Dedifferentiated amniotic fluid mesenchymal stem cell (primary cell): ENCODE measurements around the gene TPRX2.
"Not testable (repeated sequence)": the region's sequence is repeated elsewhere in the genome, so short reads cannot be mapped to it uniquely, and the experiment has no call there.

ENCODE experiments used
- DNase-seq: peaks from one replicate; pipeline ENCODE4 v3.0.0-alpha.2; 2016; ENCODE audit errors: extremely low spot score

The TPRX2 gene

GRCh38 chr19:47860602-47861297 is 1.7 kb downstream of the TPRX2 start:
- DNase-seq, result no peak

GRCh38 chr19:47861630-47862029 is 2.6 kb downstream of the TPRX2 start:
- no peak for DNase-seq

GRCh38 chr19:47863514-47863936 is 4.5 kb downstream of the TPRX2 start:
- peak; percentile 69 for DNase-seq

DNA sequence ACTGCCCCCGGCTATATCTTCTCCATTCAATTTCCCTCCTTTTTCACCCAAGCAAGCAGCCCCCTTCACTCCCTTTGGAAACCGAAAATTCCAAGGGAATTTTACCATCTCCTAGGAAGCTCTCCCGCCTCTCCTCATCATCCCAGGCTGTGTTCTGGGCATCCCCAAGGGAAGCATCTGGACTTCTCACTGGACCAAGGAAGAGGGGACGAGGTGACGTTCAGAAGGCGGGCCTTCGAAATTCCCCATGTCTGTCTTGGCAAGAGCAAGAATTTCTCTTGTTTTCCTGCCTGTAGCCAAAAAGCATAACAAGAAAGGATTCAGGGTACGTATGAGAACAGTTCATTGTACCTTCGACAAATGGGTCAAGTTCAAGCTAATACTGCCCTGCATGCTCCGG is 6.1 kb downstream of the TPRX2 start:
- DNase-seq, result no peak

DNA sequence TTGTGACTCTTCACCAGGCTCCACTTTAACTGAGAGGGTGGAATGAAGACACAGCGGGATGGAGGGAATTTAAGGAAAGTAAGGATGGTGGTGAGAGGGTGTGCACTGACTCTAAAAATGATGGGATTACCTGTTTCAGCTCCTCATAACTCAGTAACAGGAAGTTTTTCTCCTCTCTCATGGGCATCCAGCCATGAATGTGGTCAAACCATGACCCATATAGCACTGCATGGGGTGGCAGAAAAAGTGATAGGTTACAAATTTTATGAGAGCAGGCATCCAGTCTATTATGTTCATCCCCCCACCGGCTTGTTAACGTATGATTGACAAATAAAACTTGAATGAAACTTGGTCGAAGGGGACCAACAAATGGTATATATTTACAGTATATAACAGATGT is 19.9 kb downstream of the TPRX2 start:
- no peak for DNase-seq

DNA sequence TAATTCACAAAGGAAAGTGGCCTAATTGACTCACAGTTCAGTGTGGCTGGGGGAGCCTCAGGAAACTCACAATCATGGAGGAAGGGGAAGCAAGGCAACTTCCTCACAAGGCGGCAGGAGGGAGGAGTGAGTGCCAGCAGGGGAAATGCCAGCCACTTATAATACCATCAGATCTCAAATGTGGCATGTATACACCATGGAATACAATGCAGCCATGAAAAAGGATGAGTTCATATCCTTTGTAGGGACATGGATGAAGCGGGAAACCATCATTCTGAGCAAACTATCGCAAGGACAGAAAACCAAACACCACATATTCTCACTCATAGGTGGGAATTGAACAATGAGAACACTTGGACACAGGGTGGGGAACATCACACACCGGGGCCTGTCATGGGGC is 20.4 kb downstream of the TPRX2 start:
- DNase-seq, result not testable (repeated sequence)

DNA sequence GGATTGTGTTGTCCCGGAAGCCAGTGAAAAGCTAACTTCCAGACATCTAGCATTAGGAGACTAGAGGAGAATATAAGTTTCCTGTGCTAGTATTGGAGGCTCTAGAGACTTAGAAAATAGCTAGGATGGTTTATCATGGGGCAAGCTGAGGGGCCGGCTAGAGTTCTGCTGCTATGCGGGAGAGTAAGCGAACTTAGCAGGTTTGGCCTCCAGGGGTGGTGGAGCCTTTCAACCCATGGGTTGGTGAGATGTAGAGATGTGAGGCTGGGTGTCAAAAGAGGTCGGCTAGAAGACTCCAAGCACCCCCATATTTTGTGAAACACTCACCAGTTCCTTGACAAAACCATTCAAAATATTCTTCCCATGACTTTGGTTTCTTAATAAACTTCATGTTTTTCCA is 22.7 kb downstream of the TPRX2 start:
- DNase-seq, result no peak

GRCh38 chr19:47882890-47883289 is 23.9 kb downstream of the TPRX2 start:
- no peak for DNase-seq

- no peak for DNase-seq
Observed at GRCh38 chr19:47885067-47885463, 26.0 kb downstream of the TPRX2 start.

DNA sequence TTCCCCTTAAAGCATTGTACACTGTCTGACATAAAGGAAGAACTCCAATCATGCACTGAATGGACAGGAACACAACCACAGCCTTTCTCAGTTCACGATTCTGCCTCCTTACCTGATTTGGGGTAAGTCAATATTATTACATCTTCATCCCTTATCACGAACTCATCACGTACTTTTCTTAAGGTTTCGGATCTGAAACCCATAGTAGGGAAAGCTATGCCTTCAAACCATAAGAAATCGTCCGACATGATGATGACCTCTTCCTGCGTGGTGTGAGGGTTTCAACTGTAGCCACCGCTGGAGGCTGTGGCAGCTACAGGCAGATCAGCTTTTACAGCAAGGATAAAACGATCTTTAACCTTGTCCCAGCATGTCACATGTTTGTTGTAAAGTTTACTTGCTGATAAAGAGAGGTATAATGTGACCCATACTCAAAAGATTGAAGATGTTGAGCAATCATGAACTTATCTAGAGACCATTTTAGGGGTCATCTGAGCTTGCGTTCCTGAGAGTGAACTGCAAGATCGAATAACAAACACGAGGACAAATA is 27.1 kb downstream of the TPRX2 start, which contains the start of gene SULT2A1:
TSS of gene SULT2A1 (minus strand) at position 306 of the 550 bp plus-strand sequence. CDS start at position 248, 58 bp downstream.
- no peak for DNase-seq

DNA sequence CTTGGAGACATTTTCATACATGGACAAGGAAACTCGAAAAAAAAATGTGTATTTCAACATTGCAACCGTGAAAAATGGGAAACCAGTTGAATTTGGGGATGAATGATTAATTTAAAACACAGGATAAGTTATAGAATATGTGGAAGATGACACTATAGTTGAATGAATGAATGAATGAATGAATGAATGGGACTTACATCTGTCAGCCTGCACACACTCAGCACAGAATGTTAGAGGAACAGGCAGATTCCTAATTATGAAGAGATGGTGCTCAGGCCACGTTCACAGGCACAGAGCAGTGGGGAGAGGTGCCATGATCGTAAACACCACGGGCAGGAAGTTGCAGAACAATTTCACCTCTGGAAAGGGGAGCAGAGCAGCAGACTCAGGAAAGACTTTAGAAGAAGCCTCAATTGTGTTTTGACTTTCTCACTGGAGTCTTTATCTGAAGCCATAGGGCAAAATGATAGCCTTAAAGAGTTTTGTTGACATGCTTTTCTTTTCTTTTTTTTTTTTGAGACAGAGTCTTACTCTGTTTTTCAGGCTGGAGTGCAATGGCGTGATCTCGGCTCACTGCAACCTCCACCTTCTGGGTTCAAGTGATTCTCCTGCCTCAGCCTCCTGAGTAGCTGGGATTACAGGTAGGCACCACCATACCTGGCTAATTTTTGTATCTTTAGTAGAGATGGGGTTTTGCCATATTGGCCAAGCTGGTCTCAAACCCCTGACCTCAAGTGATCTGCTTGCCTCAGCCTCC is 32.0 kb downstream of the TPRX2 start:
- no peak for DNase-seq

GRCh38 chr19:47891622-47891922 is 32.5 kb downstream of the TPRX2 start:
- DNase-seq, result no peak

DNA sequence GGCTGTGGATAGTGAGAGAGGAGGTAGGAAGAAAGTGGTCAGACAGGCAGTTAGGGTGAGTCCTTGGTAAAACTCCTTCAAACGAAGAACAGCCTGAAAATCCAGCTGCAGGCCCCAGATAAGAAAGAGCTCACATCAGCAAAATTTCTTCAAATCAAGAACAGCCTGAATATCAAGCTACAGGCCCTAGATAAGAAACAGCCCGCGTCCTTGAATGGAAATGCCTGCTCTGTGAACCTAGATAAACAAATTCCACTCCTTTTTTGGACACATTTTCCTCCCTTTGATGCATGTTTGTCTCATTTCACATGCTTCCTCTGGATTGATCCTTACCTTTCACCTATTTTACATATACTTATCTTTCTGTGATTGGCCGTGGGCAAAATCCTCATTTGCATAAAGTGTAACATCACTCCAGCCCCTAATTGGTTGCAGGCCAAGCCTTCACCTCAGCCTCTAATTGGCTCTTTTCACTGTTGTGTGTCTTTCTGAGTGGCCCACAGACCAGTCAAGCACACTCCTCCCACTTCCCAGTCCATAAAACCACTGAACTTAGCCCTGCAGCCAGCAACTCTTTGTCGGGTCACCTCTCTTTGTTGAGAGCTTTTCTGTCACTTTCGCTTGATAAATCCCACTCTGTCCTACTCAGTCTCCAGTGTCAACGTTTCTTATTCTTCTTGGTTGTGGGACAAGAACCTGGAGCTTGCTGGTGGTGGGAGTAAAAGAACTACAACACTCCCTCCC is 33.1 kb downstream of the TPRX2 start:
- DNase-seq, result no peak

- no peak for DNase-seq
Observed at GRCh38 chr19:47895165-47895782, 36.2 kb downstream of the TPRX2 start.

GRCh38 chr19:47896019-47896418 is 37.0 kb downstream of the TPRX2 start:
- DNase-seq, result no peak

DNA sequence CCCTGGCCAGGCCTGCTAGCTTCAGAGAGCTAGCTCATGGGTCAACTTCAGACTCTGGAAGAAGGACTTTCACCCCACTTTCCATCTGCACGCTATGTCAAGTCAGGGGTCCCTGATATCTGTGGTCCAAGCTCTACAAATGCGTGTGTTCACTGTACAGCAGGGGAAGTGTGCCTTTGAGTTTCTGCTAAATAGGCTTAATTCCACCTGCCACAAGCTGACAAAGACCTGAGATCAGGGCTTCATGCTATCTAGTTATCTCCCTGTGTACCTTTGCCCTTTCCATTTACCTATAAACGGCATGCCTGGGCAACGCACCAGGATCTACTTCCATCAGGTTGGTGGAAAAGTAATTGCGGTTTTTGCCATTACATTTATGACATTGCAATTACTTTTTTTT is 37.7 kb downstream of the TPRX2 start:
- no peak for DNase-seq

- DNase-seq, result no peak
Observed at GRCh38 chr19:47897861-47898260, 38.8 kb downstream of the TPRX2 start.

- DNase-seq, result no peak
Observed at GRCh38 chr19:47899335-47899734, 40.3 kb downstream of the TPRX2 start.

- no peak for DNase-seq
Observed at GRCh38 chr19:47901370-47901769, 42.3 kb downstream of the TPRX2 start.

DNA sequence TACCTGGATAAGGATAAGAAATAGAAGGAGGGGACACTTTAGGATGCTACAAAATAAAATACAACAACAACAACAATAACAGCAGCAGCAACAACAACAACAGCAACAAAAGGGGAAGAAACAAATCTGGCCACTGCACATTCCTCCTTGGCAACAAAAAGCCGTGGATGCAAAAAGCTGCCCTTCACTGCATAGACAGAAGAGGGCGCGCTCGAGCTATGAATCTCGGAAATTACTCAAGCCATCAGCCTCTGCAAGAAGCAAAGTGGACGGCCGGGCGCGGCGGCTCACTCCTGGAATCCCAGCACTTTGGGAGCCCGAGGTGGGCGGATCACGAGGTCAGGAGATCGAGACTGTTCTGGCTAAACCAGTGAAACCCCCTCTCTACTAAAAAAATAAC is 50.3 kb downstream of the TPRX2 start:
- not testable (repeated sequence) for DNase-seq

DNA sequence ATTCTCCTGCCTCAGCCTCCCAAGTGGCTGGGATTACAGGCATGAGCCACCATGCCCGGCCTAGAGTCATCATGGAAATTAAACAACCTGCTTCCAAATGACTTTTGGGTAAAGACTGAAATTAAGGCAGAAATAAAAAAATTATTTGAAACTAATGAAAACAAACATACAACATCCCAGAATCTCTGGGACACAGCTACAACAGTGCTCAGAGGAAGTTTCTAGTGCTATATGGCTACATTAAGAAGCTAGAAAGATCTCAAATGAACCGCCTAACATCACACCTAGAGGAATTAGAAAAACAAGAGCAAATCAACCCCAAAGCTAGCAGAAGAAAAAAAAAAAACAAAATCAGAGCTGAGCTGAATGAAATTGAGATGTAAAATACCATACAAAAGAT is 51.2 kb downstream of the TPRX2 start:
- DNase-seq, result not testable (repeated sequence)
